A673 (cell line): Measurements from ENCODE around the gene MAP3K6.

Experiments used
- CTCF ChIP-seq: fragments of 300-800, 200-600 bp; sonication (generic); conservative IDR thresholded peaks from 2 replicates; pipeline ENCODE4 v1.5.1; 2017; ENCODE audit warnings: low read depth, mild to moderate bottlenecking, antibody characterized with exemption, low read length, moderate library complexity, mixed read lengths
- EZH2 ChIP-seq: fragments of 200-600 bp; sonication (generic); IDR thresholded peaks from 2 replicates; pipeline ENCODE4 v1.6.1; 2017; ENCODE audit warnings: borderline replicate concordance, low read depth, mild to moderate bottlenecking, mixed read lengths, antibody characterized with exemption, low read length; ENCODE audit not compliant: poor library complexity, severe bottlenecking

DNA sequence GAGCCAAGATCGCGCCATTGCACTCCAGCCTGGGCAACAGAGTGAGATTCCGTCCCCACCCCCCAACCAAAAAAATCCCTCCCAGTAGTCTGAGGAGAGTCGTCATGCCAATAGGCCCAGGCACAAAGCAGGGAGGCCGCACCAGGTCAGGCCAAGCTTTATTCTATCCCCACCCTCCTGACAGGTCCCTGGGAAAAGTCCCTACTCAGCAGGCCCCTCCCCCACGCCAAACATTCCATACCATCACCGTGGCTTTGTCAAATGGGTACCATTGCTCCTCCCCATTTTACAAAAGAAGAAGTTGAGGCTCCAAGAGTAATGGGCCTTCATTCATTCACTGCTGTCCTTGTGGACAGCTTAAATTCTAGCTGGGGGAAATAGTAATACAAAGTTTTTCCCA is 31.0 kb upstream of the MAP3K6 start:
- TF ChIP-seq CTCF, result no peak
- no peak for TF ChIP-seq EZH2
